Cerebellar nuclear complex (tissue), 1 donor: ENCODE measurements around the gene CPM.
"Not testable (repeated sequence)": the region's sequence is repeated elsewhere in the genome, so short reads cannot be mapped to it uniquely, and the experiment has no call there.

Experiments used
- DNase-seq, 2 experiments: peaks; one replicate each; lab custom pipeline; 2025; lab: John Stamatoyannopoulos, UW

Gene CPM

DNA sequence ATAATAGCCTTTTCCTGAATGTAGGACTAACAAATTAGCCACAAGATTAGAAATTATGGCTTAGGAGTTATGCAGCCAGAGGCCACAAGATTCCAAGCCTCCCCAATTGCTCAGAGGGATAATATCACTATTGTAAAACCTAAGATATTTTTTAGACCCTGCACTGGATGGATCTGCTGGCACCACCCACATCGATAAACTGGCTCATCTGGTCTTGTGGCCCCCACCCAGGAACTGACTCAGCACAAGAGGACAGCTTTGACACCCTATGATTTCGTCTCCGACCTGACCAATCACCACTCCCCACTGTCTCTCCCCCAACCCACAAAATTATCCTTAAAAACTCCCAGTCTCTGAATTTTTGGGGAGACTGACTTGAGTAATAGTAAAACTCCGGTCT lies 54.7 kb downstream of the CPM start:
- no peak for DNase-seq

DNA sequence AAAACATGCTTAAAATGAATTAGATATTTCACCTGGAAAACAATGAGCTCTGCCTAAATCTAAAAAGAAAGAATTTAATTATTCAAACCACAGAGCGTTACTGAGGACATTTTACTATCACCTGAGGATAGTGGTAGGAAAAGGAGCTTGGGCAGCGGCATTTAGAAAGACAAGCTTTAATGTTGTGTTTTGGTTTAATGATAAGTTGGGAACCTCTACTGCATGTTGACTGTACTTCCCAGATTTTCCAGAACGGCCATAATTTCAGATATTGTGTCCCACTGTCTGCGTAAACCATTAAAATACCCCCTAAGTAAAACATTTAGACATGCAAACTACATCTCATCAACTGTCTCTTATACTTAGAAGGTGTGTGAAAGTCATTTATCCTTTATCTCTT lies 55.4 kb downstream of the CPM start:
- no peak for DNase-seq

DNA sequence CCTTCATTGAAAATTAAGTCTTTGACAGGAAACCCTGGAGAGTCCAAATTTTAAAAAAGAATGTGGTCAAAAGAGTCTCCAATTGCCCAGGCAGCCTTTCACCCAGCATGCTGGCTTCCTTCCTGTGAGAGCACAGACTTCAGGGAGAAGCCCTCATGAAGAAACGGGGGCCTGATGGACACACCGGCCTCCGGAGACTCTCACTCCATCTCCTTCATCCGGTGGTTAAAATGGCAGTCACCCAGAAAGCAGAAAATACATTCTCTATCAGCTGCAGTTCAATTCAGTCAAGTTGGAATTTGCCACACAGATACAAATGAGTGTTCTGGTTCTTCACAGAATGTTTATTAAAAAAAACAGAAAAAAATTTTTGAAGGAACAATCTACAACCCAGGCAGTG lies 56.5 kb downstream of the CPM start:
- DNase-seq = no peak

DNA sequence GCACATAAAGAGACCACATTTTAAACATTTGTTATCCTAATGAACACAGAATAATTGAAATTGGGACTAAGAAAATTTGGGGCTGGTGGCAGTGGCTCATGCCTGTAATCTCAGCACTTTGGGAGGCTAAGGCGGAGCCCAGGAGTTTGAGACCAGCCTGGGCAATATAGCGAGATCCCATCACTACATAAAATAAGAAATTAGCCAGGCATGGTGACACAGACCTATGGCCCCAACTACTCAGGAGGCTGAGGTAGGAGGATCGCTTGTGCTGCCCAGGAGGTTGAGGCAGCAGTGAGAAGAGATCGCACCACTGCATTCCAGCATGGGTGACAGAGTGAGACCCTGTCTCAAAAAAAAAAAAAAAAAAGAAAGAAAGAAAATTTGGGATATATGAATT lies 59.7 kb downstream of the CPM start:
- no peak for DNase-seq

DNA sequence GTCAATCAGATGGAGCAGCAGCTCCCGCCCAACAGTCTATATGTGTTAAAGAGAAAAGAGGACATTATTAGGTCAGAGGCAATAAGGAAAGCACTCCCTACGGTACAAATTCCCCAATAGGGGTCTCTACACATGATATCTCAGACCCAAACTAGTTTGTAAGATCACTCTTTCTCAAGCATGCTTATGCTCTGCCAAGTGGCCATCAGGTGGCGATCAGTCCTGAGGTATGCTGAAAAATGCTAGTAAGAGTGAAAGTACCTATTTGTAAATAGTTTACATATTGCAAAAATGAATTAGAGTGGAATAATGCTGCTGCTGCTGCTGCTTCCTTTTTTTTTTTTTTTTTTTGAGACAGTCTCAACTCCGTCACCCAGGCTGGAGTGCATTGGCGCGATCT lies 61.0 kb downstream of the CPM start:
- no peak for DNase-seq

DNA sequence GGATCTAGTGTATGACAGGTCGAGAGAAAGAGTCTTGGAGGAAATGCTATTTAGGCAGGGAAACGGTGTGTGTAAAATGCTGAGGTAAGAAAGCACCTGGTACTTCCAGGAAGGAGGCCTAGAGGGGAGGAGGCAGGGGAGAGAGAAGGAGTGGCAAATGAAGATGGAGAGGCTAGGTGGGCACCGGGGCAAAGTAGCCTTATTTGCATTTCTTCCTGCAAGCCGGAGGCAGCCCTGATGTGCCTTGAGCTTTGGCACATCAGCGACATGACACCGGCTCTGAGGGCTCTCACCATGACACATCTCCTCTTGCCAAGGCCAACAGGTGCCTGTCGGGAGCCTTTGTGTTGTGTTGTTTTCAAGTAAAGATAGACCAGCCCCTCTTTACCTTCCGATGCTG lies 61.6 kb downstream of the CPM start:
- DNase-seq = no peak

DNA sequence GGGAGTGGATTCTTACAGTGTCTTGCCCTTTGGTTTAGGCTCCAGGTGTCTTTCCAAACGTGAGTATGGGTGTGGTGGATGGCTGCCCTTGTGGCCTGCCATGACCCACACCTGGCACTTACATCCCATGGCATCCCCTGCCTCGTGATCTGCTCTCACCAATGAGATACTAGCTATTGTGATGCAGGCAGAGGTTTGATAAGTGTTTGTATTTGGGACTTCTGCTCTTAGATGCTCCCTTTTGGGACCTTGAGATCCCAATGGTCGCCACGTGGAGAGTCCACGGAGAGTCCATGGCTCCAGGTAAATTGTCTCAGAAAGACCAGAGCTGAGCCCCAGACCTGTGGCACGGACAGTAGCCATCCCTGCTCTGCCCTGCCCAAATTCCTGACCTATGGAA lies 62.5 kb downstream of the CPM start:
- no peak for DNase-seq

DNA sequence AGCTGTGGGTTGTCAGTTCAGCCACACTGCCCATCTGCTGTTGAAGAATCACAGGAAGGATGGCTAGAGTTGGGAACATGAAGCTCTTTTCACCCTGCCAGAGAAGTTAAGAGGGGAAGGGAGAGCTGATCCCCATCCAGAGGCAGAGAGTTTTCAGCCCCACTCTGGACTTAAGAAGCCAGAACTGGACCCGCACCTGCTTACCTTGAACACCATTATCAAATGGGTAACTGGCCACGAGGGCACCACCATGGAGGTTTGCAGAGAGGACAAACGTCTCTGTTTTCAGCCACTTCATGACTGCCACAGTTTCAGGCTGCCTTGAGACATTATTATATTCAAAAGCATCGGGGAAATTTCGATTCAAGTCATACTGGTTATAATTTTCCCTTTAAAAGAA lies 63.0 kb downstream of the CPM start:
- DNase-seq = no peak

DNA sequence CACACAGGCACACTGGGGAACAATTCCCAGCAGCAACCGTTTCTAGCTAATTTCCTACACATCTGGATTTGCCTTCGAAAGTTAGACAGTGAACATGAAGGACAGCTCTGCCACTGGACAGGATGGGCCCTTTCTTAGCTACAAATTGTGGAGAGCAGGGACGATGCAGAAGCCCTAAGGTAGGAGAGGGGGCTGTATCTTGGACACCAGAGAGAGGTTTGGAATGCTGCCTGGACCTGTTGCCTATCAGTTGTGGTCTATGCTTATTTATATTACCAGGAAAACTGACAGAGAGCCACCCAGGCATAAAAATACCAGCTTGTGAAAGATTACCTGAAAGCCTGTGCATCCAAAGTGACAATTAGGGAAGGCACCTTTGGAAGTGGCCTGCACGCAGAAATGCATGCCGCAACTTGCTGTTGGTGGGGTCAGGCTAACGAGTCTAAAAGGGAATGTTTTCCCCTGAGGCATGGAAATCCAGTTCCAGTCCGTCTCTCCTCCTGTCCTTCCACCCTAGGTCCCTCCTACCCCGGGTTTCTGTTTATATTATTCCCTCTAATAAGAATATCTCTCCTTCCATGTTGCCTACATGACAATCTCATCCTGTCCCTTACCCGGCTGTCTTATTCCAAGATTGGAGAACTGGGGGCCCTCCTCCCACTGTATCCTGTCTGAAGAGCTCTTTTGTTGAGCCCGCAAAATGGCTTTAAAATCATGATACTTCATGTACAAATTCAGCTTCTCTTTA lies 64.8 kb downstream of the CPM start:
- no peak for DNase-seq

DNA sequence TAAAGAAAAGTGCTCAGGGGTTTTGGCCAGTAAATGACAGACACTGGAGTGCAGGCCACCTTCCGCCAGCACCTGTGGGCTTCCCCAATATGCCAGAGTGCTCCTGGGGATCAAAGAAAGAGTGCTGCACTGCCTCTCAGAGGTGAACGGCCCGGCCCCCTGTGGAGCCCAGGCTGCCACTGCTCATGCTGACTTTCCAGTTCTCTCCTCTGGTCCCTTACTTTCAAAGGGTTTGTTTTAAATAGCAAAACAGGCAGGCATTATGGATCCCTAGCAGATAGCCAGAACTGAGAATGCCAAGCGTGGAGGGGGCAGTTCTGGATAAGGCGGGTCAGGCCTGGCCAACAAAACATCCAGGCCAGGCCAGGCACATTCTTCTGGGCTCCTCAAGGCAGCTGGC lies 65.4 kb downstream of the CPM start:
- DNase-seq = no peak

DNA sequence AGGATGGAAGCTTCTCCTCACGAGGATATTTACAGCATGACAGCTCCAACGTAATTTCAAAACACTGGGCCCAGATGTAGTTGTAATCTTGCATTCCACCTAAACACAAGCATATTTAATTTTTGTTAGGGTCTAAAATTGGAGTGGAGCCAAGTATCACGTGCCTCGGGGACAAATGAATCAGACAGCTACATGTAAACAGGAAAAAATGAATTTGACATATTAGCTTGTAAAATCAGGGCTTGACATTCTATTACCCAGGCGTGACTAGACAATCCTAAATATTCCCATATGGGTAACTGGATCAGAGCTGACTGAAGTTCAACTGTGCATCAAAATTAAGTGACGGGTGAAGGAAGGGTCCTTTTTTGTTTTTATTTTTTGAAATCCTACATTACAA lies 66.0 kb downstream of the CPM start:
- no peak for DNase-seq

DNA sequence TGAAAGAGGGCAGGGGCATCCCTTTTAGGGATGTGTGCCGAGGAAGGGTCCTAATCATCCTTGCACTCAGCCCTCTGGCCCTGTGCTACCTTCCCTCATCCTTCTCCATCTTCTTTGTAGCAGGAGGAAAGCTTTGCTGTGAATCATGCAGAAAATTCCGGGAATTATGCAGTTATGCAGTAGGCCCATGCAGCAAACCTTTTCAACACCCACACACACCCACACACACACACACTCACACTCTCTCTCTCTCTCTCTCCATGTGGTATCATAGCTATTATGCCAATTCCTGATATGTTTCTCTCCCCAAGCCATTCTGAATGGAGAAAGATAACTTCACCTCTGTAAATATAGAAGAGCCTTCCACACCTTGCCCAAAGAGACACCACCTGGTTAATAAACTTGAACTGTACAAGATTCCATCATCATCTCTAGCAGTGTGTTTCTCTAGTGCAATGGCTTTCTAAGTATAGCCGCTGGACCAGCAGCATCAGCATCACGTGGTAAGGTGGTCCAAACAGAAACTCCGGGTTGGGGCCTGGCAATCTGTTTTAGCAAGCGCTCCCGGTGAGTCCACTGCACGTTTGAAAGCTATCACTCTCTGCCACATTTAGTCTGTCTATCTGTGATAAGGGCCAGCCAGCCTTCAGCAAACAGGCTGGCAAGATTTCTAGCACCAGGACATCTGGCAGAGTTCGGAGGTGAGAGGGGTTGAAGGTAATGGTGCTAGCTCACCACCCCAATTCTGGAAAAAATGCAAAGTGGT lies 67.4 kb downstream of the CPM start:
- DNase-seq = no peak

DNA sequence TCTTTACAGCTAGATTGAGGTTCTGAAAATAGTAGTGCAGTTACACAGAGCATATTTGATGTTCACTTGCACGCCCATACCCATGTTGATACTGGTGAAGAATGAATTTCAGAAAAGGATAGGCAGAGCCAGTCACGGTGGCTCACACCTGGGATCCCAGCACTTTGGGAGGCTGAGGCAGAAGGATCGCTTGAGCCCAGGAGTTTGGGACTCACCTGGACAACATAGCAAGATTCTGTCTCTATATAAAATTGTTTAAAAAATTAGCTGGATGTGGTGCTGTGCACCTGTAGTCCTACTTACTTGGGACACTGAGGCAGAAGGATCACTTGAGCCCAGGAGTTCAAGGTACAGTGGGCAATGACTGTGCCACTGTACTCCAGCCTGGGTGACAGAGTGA lies 68.4 kb downstream of the CPM start:
- no peak for DNase-seq

DNA sequence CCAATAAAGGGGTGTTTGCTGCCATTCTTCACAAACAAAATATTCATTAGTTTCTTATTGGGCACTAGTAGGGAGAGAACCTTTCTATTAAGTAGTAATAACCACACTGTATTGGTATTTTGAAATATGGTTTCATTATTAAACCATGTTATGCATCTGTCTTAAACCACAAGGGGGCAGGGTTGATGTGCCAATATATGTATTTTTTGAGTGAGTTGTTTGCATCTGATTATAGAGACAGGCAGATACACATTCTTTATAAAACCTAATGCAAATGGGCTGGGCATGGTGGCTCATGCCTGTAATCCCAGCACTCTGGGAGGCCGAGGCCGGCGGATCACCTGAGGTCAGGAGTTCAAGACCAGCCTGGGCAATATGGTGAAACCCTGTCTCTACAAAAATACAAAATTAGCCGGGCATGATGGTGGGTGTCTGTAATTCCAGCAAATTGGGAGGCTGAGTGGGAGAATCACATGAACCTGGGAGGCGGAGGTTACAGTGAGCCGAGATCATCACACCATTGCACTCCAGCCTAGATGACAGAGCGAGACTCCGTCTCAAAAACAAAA lies 69.0 kb downstream of the CPM start:
- not testable (repeated sequence) for DNase-seq

DNA sequence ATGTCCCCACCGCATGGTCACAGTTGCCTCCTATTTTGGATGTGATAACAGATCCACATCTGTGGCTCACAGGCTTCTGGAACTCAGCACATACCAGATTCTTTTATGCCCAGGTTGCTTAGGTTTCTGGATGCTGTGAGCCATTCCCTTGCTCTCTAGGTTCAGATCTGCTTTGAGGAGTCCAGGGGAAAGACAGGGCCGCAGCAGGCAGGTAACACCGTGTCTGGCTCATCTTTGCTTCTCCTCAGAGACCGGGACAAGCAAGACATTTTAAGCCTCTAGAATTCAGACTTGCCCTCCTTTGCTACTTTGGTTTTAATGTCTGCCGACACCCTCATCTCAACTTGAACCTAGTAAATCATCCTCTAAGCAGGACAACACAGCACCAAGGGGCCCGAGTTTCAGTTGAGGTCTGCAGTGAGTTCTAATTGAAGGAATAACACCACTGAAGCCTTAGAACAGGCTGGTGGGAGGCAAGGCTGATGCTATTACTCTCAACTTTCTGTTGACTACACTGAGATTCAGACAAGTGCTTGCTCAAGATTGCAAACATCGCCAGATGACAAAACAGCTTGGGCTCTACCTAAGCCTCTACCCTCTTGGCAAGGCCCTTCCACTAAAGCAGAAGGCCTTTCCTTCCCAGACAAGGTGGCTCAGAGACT lies 69.7 kb downstream of the CPM start:
- no peak for DNase-seq

DNA sequence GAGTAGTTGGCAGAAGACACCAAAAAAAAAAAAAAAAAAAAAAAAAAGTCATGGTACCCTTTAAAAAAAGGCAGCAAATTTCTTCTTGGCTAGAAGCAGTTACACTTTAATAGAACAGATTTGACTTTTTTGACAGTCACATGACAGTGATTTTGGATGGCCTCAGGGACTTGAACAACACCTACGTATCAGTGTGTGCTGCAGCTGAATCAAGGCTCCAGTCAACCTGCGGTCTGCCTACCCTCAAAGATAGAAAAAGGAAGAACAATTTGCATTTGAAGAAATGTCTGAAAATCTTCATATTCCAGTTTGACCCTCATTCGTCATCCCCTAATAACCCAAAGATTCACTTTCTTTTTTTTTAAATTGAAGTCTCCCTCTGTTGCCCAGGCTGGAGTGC lies 71.1 kb downstream of the CPM start:
- DNase-seq = no peak

DNA sequence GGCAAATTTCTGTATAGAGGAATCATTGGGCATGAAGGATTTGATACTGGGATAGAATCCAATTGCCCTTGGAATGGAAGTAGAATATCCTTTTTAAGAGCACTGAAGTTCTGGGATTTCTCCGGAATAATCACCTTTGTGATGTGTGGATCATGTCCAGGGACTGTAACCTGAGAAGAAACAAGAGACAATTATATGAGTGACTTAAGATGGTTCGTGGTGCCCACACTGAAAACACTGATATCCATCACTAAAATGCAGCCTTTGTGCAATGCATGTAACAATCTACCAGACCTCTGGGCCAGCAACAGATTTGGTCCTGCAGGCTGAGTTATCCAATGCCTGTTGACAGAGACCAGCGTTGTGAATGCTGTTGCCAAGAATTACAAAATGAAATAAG lies 76.5 kb downstream of the CPM start:
- no peak for DNase-seq

DNA sequence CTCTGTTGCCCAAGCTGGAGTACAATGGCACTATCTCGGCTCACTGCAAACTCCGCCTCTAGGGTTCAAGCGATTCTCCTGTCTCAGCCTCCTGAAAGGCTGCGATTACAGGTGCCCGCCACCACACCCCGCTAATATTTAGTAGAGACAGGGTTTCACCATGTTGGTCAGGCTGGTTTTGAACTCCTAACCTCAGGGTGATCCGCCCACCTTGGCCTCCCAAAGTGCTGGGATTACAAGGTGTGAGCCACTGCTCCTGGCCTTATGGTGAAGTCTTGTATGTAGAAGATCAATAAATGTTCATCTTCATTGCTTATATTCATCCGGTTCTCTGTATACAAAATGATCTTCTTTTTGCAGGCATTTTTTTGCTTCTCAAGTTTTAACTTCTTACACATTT lies 77.2 kb downstream of the CPM start:
- DNase-seq = no peak

DNA sequence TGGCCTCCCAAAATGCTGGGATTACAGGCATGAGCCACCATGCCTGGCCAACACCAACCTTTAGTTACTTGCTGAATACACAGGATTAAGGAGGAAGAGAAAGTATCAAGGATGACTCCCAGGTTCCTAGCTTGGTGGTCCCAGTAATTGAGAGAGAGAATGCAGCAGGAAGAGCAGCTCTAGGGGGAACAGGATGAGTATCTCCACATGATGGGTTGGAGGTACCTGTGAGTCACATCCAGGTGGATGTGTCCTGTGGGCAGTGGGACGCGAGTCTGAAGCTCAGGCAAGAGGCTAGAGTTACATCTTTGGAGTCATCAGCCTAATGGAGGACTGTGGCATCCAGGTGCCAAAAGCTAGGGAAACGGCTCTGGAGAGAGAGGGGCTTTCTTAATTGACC lies 77.9 kb downstream of the CPM start:
- DNase-seq = no peak

DNA sequence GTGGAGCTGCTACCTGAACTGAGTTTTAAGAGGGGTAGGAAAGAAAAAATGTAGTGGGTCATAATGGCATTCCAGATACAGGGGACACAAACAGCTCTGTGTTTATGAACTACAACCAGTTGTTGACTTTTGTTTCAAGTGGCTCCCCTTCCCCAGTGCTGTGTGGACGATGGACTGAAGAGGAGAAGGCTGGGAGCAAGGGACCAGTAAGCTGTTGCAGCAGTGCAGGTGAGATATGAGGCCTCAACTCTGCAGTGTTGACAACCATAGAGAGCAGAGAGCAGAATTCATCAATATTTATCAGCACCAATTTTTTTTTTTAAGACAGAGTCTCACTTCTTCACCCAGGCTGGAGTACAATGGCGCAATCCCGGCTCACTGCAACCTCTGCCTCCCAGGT lies 78.4 kb downstream of the CPM start:
- DNase-seq = no peak

DNA sequence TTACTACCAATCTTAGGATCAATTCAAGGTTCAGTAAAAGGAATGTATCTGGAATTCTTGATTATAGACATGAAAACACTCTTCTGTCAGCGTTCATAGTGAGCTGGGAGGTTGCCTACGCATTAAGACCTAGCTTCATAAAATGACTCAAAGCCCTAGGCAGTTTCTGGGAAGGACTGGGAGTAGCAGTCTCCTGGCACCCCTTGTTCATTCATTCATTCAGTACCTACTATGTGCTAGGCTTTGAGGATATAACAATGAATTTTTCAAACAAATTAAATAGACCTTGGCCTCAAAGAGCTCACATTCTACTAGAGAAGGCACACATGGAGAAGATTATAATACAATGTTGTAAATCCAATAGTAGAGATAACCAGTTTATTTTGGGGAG lies 78.9 kb downstream of the CPM start:
- no peak for DNase-seq

DNA sequence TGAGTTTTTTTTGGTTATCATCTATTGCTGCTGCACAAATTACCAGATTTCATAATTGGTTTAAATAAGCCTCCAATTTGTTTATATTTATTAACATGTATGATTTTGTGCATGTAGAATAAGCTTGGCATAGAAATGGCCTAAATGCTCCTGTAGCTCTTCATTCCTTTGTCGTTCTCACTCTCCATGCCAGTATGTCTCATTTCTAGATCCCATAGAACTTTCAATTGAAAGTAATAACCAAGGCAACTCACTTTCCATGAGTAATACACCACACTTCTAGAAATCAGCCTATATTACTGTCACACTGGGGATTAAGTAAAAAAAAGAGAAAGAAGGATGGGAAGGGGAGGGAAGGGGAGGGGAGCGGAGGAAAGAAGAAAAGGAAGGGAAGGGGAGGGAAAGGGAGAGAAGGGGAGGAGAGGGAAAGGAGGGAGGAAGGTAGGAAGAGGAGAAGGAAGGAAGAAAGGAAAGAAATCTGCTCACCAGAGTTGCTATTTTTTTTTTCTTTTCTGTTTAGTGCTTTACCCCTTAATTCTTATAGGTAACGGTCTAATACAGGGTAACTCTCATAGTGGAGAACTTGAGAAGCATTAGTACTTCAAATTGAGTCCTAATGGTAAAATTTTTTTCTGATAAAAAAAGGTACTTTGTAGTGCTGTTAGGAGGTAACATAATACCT lies 79.4 kb downstream of the CPM start:
- no peak for DNase-seq
